Heart left ventricle (tissue), 16 donors: ENCODE measurements around the gene KHDRBS1. TPM values are rescaled to one million over a fixed set of nuclear protein-coding genes. Genes with fewer than 3 reads are reported as not detected.
A peak's percentile ranks its signal among the peaks of the same experiment; 100 is the strongest.

Experiments
- ATAC-seq, 4 donors: fragments of 200-7000 bp; cut with Tn5 transposase; one replicate each; pipeline ENCODE4 v1.9.1; 2020 to 2022; ENCODE audit warnings: moderate library complexity in 4 of 4, mild to moderate bottlenecking in 3 of 4, moderate number of reproducible peaks in 1 of 4
- DNase-seq, 5 donors: peaks; one replicate each; pipeline ENCODE4 v3.0.0-alpha.2; 2020
- H3K27ac ChIP-seq, 12 donors: fragments of 200-600 bp; sonication (generic) in 4 of 12; one replicate each; pipeline versions ENCODE4 v1.5.0 to v1.8.0; 2016 to 2022; ENCODE audit warnings: mild to moderate bottlenecking in 2 of 12
- H3K27me3 ChIP-seq, 9 donors: fragments of 200-600 bp; sonication (generic) in 2 of 9; one replicate each; pipeline versions ENCODE4 v1.5.1 to v1.8.0; 2016 to 2022; ENCODE audit warnings: mild to moderate bottlenecking in 3 of 9
- H3K36me3 ChIP-seq, 9 donors: fragments of 200-600 bp; sonication (generic) in 2 of 9; one replicate each; pipeline versions ENCODE4 v1.5.0 to v1.8.0; 2018 to 2022; ENCODE audit warnings: mild to moderate bottlenecking in 2 of 9
- H3K4me1 ChIP-seq, 12 donors: fragments of 200-600 bp; sonication (generic) in 4 of 12; one replicate each; pipeline versions ENCODE4 v1.5.0 to v1.8.0; 2016 to 2022; ENCODE audit warnings: mild to moderate bottlenecking in 3 of 12
- H3K4me3 ChIP-seq, 12 donors: fragments of 200-600 bp; sonication (generic) in 4 of 12; one replicate each; pipeline versions ENCODE4 v1.5.0 to v1.8.0; 2017 to 2022; ENCODE audit warnings: mild to moderate bottlenecking in 9 of 12, moderate library complexity in 4 of 12
- H3K9me3 ChIP-seq, 12 donors: fragments of 200-600 bp; sonication (generic) in 4 of 12; one replicate each; pipeline versions ENCODE4 v1.5.0 to v1.8.0; 2016 to 2022; ENCODE audit warnings: mild to moderate bottlenecking in 1 of 12
- POLR2A ChIP-seq, 2 donors: fragments of 450-650 bp; IDR thresholded peaks; one replicate each; pipeline ENCODE4 v1.6.1; 2017; ENCODE audit warnings: antibody characterized with exemption in 2 of 2, mild to moderate bottlenecking in 2 of 2, moderate library complexity in 2 of 2
- WGBS, 4 donors: extraction: QIAGEN DNeasy Blood & Tissue Kit in 2 of 4; methylation state at CpG; one replicate each; pipeline versions ENCODE4 v1.1.5 to v1.1.7; 2013 to 2018; 5-methylcytosine and 5-hydroxymethylcytosine counted together
- intact Hi-C, 10 donors: fragments of 100-400 bp; cut with DNase I; formaldehyde crosslinking; loops; one replicate each; pipeline versions ENCODE4 v1.11.1 to v1.14.2; 2022
- polyA plus RNA-seq, 2 donors: library from polyadenylated mRNA; stranded (reverse); fragments of 200-250 nt; gene quantifications; one replicate each; pipeline ENCODE4 v1.2.3, GENCODE V29; 2013
- total RNA-seq, 9 donors: library from RNA; depleted of rRNA in 2 of 9; stranded (reverse); fragments of >200 nt in 2 of 9; fragmentation: NEBNext Ultra II Directional in 3 of 9; extraction: Animal tissue kit (Norgen Biotek cat#: 25700) in 3 of 9; gene quantifications; one replicate each; pipeline versions ENCODE4 v1.1.0 to v1.2.4, GENCODE V29; 2016 to 2023
- TF ChIP-seq, protein P1 (sequence below), 12 donors: fragments of 200-600 bp; sonication (generic) in 4 of 12; IDR thresholded peaks; one replicate each; pipeline versions ENCODE4 v1.5.0 to v1.8.0; 2018 to 2022; ENCODE audit warnings: antibody characterized with exemption in 12 of 12, mild to moderate bottlenecking in 5 of 12
- donor health status: ischemic (EF 13 %, LVEDD 7.1; RV severe dilation, severe dysfunction).
- donor health status: healthy with polysubstance abuse.
- donor health status: DM: no; HTN: yes; CAD: no.
- donor health status: DM: no; HTN: no; CAD: no.
- donor health status: ischemic (EF 25% LVEDD 6.9; RV normal size, moderate dysfunction).
- donor health status: ischemic (EF 25% LVEDD 5.7; RV mildly dilated, moderate dysfunction).
- donor health status: healthy.
- donor health status: DM: yes; HTN: yes; CAD: no.
- donor health status: ischemic (EF 35%, LVEDD 5.7; RV mildly dilated, moderate dysfunction).
- donor health status: nonischemic (EF 11% LVEDD 7.7; RV severe dilation, severe dysfunction).
- donor health status: DM: yes; HTN: yes; CAD: no.
- donor health status: PGD.
- donor health status: ischemic (EF 29% LVEDD 5.4; RV normal size, mild dysfunction).
- donor health status: nonischemic (EF 23%, LVEDD 6.1; RV moderate dilation, normal function).

KHDRBS1 gene
- total and polyA plus RNA-seq, 11 donors, result 33.0 to 79.3 (median 61.7) TPM

DNA sequence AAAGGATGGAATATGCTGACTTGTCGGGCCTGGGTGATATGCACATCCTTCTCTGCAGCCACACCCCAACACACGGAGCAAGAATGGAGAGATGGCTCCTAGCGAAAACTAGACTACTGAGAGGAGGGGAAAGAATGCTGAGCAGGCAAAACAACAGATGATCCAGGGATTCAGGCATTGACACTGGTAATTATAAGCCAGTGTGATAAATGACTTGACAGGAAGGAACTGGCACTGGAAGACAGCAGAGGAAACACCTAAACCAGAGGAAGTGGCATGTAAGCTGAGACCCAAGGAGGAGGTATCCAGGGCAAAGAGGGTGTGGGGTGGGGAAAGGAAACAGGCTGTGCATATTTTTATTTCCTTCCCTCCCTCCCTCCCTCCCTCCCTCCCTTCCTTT, 31.7 kb upstream of the KHDRBS1 start:
- Histone ChIP-seq H3K27ac (peak overlapping the region in 1 of 12 donors; percentile 27), H3K9me3 (no peaks in the 10 kb centered on the region), H3K4me3 (no peak overlapping the region), H3K36me3 (no peaks in the 10 kb centered on the region), H3K27me3 (no peaks in the 10 kb centered on the region), H3K4me1 (peaks cover 0 to 27% (median 9%) of the 10 kb centered on the region in 12 donors)
- 50 to 66% (median 54%) methylated on average over 3 of the region's 3 CpGs for WGBS, 4 donors
- TF ChIP-seq, protein P1, sequence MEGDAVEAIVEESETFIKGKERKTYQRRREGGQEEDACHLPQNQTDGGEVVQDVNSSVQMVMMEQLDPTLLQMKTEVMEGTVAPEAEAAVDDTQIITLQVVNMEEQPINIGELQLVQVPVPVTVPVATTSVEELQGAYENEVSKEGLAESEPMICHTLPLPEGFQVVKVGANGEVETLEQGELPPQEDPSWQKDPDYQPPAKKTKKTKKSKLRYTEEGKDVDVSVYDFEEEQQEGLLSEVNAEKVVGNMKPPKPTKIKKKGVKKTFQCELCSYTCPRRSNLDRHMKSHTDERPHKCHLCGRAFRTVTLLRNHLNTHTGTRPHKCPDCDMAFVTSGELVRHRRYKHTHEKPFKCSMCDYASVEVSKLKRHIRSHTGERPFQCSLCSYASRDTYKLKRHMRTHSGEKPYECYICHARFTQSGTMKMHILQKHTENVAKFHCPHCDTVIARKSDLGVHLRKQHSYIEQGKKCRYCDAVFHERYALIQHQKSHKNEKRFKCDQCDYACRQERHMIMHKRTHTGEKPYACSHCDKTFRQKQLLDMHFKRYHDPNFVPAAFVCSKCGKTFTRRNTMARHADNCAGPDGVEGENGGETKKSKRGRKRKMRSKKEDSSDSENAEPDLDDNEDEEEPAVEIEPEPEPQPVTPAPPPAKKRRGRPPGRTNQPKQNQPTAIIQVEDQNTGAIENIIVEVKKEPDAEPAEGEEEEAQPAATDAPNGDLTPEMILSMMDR (IDR thresholded peaks at IDR 0.05), result no peak
- TF ChIP-seq POLR2A (IDR thresholded peaks at IDR 0.05), result no peak
- intact Hi-C loops, result no loop called here
- DNase-seq (no peak), ATAC-seq (no peak)

DNA sequence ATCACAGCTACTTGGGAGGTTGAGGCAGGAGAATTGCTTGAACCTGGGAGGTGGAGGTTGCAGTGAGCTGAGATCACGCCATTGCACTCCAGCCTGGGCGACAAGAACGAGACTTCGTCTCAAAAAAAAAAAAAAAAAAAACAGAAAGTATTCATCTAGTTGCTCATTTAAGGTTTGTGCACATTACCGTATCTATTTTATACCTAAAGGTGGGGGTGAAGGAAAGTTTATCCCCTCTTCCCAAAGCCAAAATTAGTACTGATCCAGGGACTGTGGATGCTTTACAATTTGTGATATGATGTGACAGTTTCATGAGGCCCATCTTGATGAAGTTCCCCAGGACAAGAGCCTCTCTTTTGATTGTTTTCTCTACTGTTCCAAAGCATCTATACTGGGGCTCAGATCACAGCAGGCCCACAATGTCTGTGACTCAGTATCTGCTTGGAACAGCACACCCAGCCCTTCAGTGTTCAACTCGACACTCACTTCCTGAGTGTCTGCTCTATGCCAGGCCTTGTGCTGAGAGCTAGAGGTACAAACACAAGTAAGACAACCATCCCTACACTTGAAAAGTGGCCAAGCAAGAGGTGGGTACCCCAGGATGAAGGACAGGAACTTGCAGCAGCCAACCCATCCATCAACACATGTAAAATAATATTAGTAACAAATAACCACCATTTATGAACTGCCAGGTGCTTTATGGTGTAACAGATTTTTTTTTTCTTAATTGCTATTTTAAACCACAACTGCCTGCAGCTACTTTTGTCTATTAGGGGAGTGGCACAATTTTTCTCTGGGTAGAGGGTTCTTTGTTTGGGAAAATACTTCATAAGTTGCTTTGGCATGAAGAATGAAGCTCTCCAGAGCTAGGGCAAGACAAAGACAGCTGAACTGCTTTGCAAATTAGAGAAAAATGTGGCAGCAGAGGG, 29.0 kb upstream of the KHDRBS1 start:
- no peaks in the 10 kb centered on the region for H3K9me3 ChIP-seq
- TF ChIP-seq POLR2A (IDR thresholded peaks at IDR 0.05), result no peak
- TF ChIP-seq, protein P1 (IDR thresholded peaks at IDR 0.05), result no peak
- peak overlapping the region in 3 of 12 donors; percentile 22 to 56 (median 45) for H3K27ac ChIP-seq
- DNase-seq (no peak), ATAC-seq (peak in 3 of 4 donors; percentile 62 to 86 (median 73))
- H3K4me3 ChIP-seq, result no peak overlapping the region
- H3K27me3 ChIP-seq, result no peaks in the 10 kb centered on the region
- intact Hi-C loops, result no loop called here
- peaks cover 0 to 27% (median 5%) of the 10 kb centered on the region in 12 donors for H3K4me1 ChIP-seq
- 79 to 86% (median 82%) methylated on average over 6 of the region's 6 CpGs for WGBS, 4 donors
- no peaks in the 10 kb centered on the region for H3K36me3 ChIP-seq

DNA sequence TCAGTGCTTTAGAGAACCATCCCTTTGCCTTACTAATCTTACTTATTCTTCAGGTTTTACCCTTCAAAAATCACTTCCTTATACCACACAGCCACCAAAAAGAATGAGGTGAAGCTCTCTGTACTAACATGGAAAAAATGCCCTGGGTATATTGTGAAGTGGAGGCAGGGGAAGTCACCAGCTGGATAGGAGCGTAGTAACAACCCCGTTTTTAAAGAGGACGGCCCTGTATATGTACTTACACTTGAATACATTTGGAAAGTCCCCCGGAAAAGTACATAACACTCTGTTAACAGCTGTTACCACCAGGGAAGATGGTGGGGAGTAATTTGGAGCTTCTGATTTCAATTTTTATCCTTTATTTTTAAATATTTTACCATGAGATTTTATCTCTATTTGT, 28.2 kb upstream of the KHDRBS1 start:
- TF ChIP-seq POLR2A (IDR thresholded peaks at IDR 0.05), result no peak
- TF ChIP-seq, protein P1 (IDR thresholded peaks at IDR 0.05), result no peak
- H3K27me3 ChIP-seq, result no peaks in the 10 kb centered on the region
- peak overlapping the region in 3 of 12 donors; percentile 22 to 56 (median 45) for H3K27ac ChIP-seq
- peak in 1 of 4 donors; percentile 34 for ATAC-seq
- peaks cover 0 to 27% (median 5%) of the 10 kb centered on the region in 12 donors for H3K4me1 ChIP-seq
- no peak for DNase-seq
- no peak overlapping the region for H3K4me3 ChIP-seq
- intact Hi-C loops, result no loop called here
- no peaks in the 10 kb centered on the region for H3K9me3 ChIP-seq
- WGBS, 4 donors, result 33 to 52% (median 48%) methylated on average over 4 of the region's 4 CpGs
- H3K36me3 ChIP-seq, result no peaks in the 10 kb centered on the region

DNA sequence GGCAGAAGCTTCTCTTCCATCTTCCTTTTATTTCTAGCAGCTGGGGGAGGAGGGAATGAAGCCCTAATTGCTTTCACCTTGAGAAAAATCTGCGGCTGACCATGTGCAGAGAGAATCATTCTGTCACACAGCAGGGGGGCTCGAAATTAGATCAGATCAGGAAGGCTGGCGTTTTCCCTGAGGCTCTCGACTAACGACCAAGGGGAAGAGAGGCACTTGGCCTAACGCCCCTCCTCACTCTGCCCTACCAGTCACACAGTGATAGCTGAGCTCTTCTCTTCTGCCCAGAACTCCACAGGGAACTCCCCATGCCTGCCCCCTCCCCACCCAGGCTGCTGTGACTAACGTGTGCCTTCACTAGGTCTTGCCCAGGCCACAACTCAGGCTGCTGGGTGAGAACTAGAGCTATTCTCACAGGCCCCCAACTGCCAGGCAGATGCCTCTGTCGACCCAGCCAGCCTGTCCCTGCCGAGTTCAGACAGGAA, 26.5 kb upstream of the KHDRBS1 start:
- no peak overlapping the region for H3K27ac ChIP-seq
- no peaks in the 10 kb centered on the region for H3K36me3 ChIP-seq
- TF ChIP-seq, protein P1 (IDR thresholded peaks at IDR 0.05), result no peak
- no peak for TF ChIP-seq POLR2A (IDR thresholded peaks at IDR 0.05)
- intact Hi-C loops, result no loop called here
- ATAC-seq, result no peak
- H3K4me1 ChIP-seq, result peaks cover 0 to 20% (median 5%) of the 10 kb centered on the region in 12 donors
- H3K4me3 ChIP-seq, result no peak overlapping the region
- no peaks in the 10 kb centered on the region for H3K9me3 ChIP-seq
- no peaks in the 10 kb centered on the region for H3K27me3 ChIP-seq
- WGBS, 4 donors, result 71 to 75% (median 74%) methylated on average over 9 of the region's 9 CpGs
- DNase-seq, result no peak
